GM20000 (cell line): ENCODE data around the gene HDGF.

Experiments used
- DNase-seq: peaks from one replicate; pipeline ENCODE4 v3.0.0; 2012; ENCODE audit warnings: low spot score
- TF ChIP-seq, protein P1 (sequence below): IDR thresholded peaks from 2 replicates; pipeline ENCODE4 v1.5.1; 2012; ENCODE audit warnings: mild to moderate bottlenecking, control low read depth; ENCODE audit errors: extremely low read depth, missing control alignments

The HDGF gene

DNA sequence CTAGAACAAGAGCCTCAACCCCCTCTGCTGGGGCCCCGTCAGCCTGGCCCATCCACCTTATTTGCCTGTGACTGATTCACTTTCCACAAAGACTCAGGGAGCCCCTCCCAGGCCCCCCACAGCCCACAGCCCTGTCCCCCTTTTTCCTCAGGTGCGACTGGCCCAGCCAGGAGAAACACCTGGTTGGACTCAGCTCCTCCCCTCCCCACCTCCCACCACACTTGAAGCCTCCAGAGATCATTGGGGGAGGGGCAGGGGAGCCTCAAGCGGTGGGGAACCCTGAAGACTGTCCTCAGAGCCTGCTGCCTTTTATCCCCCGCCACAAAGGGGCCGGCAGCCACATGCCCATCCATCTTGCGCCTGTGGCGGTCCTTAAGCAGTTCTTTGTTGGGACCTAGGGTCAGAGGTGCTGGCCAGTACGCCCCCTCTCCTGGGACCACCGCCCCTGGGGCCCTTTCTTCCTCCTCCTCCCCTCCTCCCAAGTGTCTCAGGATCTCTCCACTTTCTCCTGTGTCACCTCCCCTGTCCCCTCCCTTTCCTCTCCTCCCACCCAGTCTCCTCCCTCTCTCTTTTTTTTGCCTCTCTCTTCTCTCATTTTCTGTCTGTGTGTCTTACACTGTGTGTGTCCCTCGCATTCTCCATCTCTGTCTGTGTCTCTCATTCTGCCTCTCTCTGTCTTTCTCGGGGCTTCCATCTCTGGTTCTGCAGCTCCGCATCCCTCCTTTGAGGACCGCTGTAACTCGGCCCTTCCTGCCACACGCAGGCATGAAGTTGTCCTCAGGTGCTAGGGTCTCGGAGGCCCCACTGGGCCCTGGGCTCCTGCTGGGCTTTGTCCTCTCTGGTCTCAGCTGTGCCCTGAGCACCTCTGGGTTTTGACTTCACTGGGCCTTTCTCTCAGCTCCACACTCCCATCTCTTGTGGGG, 58.3 kb downstream of the HDGF start:
- TF ChIP-seq, protein P1, sequence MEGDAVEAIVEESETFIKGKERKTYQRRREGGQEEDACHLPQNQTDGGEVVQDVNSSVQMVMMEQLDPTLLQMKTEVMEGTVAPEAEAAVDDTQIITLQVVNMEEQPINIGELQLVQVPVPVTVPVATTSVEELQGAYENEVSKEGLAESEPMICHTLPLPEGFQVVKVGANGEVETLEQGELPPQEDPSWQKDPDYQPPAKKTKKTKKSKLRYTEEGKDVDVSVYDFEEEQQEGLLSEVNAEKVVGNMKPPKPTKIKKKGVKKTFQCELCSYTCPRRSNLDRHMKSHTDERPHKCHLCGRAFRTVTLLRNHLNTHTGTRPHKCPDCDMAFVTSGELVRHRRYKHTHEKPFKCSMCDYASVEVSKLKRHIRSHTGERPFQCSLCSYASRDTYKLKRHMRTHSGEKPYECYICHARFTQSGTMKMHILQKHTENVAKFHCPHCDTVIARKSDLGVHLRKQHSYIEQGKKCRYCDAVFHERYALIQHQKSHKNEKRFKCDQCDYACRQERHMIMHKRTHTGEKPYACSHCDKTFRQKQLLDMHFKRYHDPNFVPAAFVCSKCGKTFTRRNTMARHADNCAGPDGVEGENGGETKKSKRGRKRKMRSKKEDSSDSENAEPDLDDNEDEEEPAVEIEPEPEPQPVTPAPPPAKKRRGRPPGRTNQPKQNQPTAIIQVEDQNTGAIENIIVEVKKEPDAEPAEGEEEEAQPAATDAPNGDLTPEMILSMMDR, result no peak
- DNase-seq, result no peak

DNA sequence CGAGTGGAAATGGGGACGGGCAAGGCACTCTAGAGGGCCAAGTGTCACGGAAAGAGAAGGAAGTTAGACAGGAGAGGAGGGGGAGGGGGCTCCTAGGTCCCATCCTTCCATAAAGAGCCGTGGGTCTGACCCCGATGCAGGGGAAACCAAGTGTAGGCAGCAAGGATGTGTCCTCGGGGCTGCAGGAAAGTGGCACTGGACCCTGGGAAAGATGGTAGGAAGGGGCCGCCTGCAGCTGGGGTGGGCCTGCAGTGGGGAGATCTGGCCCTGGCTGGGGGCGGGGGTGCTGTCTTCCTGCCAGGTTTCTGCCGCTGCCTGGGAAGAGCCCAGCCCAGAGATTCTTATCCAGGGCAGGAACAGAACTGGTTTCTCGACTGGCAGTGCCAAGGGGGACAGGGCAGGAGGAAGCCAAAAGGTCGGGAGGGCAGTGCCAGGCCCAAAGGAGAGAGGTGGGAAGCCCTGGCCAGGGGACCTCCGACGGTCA, 59.0 kb downstream of the HDGF start:
- TF ChIP-seq, protein P1, result no peak
- no peak for DNase-seq
